GM13976 (cell line): ENCODE measurements around the gene CDC20.

Experiments
- DNase-seq: peaks from one replicate; pipeline ENCODE4 v3.0.0; 2012; ENCODE audit warnings: low spot score
- in situ Hi-C: fragments of 300-500 bp; cut with MboI; formaldehyde crosslinking; loops from one replicate; pipeline ENCODE4 v1.12.0; 2022; ENCODE audit warnings: low sequenced_read_pairs, mixed read lengths, inconsistent platforms; ENCODE audit not compliant: unreplicated experiment
- TF ChIP-seq, protein P1 (sequence below): IDR thresholded peaks from 2 replicates; pipeline ENCODE4 v1.5.1; 2012; ENCODE audit warnings: borderline replicate concordance, mild to moderate bottlenecking; ENCODE audit not compliant: insufficient read depth; ENCODE audit errors: extremely low read depth, missing control alignments, control extremely low read depth

Gene CDC20

DNA sequence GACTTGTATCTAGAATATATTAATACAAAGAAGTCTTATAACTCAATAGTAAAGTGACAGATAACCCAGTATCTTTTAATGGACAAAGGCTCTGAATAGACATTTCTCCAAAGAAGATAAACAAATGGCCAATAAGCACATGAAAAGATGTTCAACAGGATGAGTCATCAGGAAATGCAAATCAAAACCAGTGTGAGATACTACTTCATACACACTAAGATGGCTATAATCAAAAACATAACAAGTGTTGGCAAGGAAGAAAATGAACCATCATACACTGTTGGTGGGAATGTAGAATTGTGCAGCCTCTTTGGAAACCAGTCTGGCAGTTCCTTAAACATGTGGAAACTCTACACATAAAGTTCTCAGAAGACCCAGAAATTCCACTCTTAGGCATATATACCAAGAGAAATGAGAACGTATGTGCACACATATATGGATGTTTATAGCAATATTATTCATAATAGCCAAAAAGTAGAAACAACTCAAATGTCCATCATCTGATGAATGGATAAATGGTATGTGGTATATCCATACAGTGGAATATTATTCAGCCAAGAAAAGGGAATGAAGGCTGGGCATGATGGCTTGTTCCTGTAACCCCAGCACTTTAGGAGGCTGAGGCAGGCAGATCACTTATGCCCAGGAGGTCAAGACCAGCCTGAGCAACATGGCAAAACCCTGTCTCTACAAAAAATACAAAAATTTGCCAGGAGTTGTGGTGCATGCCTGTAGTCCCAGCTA is 31.1 kb upstream of the CDC20 start:
- TF ChIP-seq, protein P1, sequence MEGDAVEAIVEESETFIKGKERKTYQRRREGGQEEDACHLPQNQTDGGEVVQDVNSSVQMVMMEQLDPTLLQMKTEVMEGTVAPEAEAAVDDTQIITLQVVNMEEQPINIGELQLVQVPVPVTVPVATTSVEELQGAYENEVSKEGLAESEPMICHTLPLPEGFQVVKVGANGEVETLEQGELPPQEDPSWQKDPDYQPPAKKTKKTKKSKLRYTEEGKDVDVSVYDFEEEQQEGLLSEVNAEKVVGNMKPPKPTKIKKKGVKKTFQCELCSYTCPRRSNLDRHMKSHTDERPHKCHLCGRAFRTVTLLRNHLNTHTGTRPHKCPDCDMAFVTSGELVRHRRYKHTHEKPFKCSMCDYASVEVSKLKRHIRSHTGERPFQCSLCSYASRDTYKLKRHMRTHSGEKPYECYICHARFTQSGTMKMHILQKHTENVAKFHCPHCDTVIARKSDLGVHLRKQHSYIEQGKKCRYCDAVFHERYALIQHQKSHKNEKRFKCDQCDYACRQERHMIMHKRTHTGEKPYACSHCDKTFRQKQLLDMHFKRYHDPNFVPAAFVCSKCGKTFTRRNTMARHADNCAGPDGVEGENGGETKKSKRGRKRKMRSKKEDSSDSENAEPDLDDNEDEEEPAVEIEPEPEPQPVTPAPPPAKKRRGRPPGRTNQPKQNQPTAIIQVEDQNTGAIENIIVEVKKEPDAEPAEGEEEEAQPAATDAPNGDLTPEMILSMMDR = no peak
- no peak for DNase-seq
- in situ Hi-C loops = no loop called here

DNA sequence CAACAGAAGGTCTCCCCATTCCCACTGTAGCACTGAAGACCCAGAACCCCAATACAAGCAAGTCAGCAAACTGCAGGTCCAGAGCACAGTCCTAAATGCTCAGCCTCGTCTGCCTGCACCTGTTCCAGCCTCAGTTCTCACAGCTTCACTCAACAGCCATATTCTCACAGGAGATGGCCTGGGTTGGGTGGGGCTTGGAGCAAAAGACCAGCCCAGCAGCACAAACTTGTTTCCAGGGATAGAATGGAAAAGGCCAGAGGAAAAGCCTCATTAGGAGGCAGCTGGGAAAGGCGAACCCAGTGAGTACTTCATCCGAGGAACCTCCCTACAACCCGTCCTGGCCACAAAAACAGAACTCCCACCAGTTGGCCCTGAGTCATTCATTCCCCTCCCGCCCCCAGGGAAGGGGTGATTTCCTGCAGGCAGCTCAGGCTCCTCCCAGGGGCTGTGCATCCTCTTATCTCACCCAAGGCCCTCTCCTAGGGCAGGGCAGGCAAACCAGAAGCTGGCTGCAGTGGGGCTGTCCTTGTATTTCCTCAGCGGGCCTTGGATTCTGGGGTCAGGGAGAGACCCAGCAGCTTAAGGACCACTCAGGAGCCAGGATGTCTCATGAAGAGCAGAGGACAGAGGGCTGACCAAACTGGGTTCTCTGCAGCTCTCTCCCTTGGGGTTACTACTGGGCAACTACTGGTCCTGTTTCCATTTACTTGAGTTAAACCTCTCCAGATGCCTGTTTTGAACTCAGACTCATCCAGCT is 28.6 kb upstream of the CDC20 start:
- in situ Hi-C loops = no loop called here
- DNase-seq = peak; percentile 80
- TF ChIP-seq, protein P1 = no peak

GRCh38 chr1:43331688-43332087 is 27.1 kb upstream of the CDC20 start:
- no peak for DNase-seq
- TF ChIP-seq, protein P1 = no peak
- in situ Hi-C loops = no loop called here

- in situ Hi-C loops = no loop called here
- TF ChIP-seq, protein P1 = no peak
- no peak for DNase-seq
Observed at GRCh38 chr1:43334453-43335205, 24.2 kb upstream of the CDC20 start.

- TF ChIP-seq, protein P1 = no peak
- in situ Hi-C loops = no loop called here
- DNase-seq = no peak
Observed at GRCh38 chr1:43337588-43337987, 21.2 kb upstream of the CDC20 start, which contains the start of gene MPL. Gene MPL (plus strand): TSS chr1:43337818. CDS start chr1:43337849, 31 bp downstream.

DNA sequence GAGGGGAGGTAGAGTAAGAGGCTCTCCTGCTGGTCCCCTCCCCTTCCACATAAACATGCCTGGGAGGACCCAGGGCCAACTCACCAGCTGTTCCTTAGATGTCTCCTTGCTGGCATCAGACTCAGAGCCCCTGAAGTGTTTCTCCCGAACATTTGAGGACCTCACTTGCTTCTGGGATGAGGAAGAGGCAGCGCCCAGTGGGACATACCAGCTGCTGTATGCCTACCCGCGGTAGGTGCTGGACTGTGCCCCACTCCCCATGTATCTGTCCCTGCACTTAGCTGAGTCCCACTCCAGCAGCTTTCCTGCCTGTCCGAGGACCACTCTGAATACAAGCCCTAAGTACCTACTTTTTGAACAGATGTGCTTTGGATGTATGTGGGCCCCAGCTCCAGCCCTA is 20.8 kb upstream of the CDC20 start:
- DNase-seq = no peak
- in situ Hi-C loops = no loop called here
- TF ChIP-seq, protein P1 = no peak
